AG04450 (cell line): ENCODE data around the gene TRPT1. TPM values are rescaled to one million over a fixed set of nuclear protein-coding genes. Genes with fewer than 3 reads are reported as not detected.

Source experiments
- CTCF ChIA-PET: fragments of 300-600, 350-600 bp; formaldehyde crosslinking; extraction: SDS; loops from one replicate; lab custom pipeline; 2022; ENCODE audit warnings: antibody characterized with exemption, inconsistent platforms; lab: Charles Lee
- POLR2A ChIA-PET: fragments of 350-600 bp; formaldehyde crosslinking; extraction: SDS; loops from one replicate; lab custom pipeline; 2021; ENCODE audit warnings: antibody characterized with exemption, inconsistent platforms; lab: Yijun Ruan, JAX
- DNase-seq: peaks from one replicate; pipeline ENCODE4 v3.0.0-alpha.2; 2011; ENCODE audit warnings: low read depth, low spot score
- H3K27ac ChIP-seq: one replicate; pipeline ENCODE4 v1.5.1; 2012; ENCODE audit warnings: low read depth, low read length, control low read depth
- H3K27me3 ChIP-seq: one replicate; pipeline ENCODE4 v1.6.0; 2012; ENCODE audit warnings: low read length; ENCODE audit not compliant: control insufficient read depth, insufficient read depth
- H3K4me3 ChIP-seq: 2 replicates; pipeline ENCODE4 v1.5.1; 2011; ENCODE audit warnings: mild to moderate bottlenecking, low read depth, low read length, control low read depth
- H3K9me3 ChIP-seq: 2 replicates; pipeline ENCODE4 v1.5.1; 2012; ENCODE audit warnings: low read length; ENCODE audit not compliant: control insufficient read depth, insufficient read depth
- polyA plus RNA-seq: library from polyadenylated mRNA; depleted of rRNA; stranded (reverse); fragments of >200 nt; gene quantifications from 2 replicates; pipeline ENCODE4 v1.2.3, GENCODE V29; 2011
- TF ChIP-seq, protein P1 (sequence below): IDR thresholded peaks from 2 replicates; pipeline ENCODE4 v1.5.1; 2011; ENCODE audit warnings: low read depth, low read length, control low read depth, inconsistent platforms

The TRPT1 gene
- polyA plus RNA-seq, 1 experiment = 21.6 TPM

DNA sequence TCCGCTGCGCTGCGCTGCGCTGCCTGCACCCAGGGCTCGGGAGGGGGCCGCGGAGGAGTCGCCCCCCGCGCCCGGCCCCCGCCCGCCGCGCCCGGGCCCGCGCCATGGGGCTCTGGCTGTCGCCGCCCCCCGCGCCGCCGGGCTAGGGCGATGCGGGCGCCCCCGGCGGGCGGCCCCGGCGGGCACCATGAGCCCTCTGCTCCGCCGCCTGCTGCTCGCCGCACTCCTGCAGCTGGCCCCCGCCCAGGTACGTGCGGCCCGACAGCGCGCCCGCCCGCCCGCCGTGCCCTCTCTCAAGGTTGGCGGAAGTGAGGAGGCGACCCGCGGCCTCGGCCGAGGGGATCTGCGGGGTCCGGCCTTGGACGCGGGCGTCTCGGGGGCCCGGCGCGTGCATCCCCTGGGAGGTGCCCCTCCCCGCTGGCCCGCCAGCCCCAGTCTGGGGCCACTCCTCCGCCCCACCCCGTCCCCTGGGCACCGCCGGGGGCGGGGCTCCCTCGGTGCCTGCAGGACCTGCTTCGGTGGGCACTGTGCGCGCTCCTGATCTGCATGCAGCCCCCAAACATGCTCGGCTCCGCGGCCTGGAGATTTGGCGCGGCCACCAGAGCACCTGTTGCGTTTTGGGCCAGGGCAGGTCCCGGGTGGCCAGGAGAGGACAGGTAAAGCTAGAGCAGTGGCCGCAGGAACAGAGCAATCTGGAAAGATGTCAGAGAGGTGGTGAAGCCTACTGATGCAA lies 8.8 kb upstream of the TRPT1 start:
- TF ChIP-seq, protein P1, sequence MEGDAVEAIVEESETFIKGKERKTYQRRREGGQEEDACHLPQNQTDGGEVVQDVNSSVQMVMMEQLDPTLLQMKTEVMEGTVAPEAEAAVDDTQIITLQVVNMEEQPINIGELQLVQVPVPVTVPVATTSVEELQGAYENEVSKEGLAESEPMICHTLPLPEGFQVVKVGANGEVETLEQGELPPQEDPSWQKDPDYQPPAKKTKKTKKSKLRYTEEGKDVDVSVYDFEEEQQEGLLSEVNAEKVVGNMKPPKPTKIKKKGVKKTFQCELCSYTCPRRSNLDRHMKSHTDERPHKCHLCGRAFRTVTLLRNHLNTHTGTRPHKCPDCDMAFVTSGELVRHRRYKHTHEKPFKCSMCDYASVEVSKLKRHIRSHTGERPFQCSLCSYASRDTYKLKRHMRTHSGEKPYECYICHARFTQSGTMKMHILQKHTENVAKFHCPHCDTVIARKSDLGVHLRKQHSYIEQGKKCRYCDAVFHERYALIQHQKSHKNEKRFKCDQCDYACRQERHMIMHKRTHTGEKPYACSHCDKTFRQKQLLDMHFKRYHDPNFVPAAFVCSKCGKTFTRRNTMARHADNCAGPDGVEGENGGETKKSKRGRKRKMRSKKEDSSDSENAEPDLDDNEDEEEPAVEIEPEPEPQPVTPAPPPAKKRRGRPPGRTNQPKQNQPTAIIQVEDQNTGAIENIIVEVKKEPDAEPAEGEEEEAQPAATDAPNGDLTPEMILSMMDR = no peak
- Histone ChIP-seq H3K9me3 (no peaks in the 10 kb centered on the region), H3K4me3 (peak overlapping the region; percentile 66), H3K27me3 (no peaks in the 10 kb centered on the region), H3K27ac (no peak overlapping the region)
- no peak for DNase-seq
- POLR2A ChIA-PET = no interaction called here
- CTCF ChIA-PET = no interaction called here

DNA sequence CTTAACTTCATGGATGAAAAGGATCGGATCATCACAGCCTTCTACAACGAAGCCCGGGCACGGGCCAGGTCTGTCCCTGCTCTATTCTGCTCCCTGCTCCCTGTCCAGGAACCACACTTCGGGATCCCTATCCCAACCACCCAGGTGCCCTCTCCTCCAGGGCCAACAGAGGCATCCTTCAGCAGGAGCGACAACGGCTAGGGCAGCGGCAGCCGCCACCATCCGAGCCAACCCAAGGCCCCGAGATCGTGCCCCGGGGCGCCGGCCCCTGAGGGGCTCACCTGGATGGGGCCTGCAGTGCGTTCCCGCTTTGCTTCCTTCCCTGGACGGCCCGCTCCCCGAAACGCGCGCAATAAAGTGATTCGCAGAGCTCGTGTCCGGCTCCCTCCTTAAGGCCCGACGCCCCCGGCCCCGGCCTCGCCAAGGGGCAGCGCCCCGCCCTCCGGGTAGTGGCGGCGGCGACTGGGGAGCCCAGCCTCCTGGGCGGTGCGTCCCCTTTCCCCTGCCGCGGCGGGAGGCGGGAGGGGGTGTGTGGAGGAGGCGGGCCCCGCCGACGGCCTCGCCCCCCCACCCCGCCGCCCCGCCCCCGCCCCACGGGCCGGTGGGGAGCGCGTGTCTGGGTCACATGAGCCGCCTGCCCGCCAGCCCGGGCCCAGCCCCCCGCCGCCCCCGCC lies 8.1 kb upstream of the TRPT1 start, which contains the start of gene VEGFB:
Gene VEGFB, plus strand, starts transcription at position 672 of the 674 bp plus-strand sequence. CDS start 250 bp downstream, outside the sequence.
- ChIA-PET CTCF (interaction anchor here (2.1 kb wide), 1 partner anchor 67 kb away, joined by 6 read pairs; no protein-coding TSS in a partner anchor), POLR2A (no interaction called here)
- Histone ChIP-seq H3K27me3 (no peaks in the 10 kb centered on the region), H3K27ac (no peak within 1 kb of the TSS), H3K4me3 (peak within 1 kb of the TSS; percentile 66), H3K9me3 (no peaks in the 10 kb centered on the region)
- TF ChIP-seq, protein P1 = no peak
- DNase-seq = no peak

DNA sequence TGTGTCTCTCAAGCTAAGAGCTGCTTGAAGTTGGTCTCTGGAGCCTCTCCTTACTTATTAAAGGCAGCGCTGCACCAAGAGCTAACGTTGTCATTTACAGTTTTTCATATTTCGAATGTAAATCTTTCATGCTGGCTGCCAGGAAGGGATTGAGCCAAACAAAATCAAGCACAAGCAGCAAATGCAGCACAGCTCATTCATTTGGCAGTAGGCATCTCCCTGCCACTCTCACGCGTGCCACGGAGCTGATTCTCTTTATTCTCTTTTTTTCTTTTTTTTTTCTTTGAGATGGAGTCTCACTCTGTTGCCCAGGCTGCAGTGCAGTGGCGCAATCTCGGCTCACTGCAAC lies 7.0 kb upstream of the TRPT1 start:
- no peak for DNase-seq
- ChIA-PET POLR2A (interaction anchor here (0.6 to 0.7 kb wide), 2 partner anchors 31 to 68 kb away, joined by 3 to 4 read pairs; no protein-coding TSS in a partner anchor), CTCF (interaction anchor here (2.1 kb wide), 1 partner anchor 68 kb away, joined by 6 read pairs; no protein-coding TSS in a partner anchor)
- TF ChIP-seq, protein P1 = no peak
- no peak overlapping the region for H3K27ac ChIP-seq
- no peaks in the 10 kb centered on the region for H3K27me3 ChIP-seq
- H3K9me3 ChIP-seq = no peaks in the 10 kb centered on the region
- no peak overlapping the region for H3K4me3 ChIP-seq

DNA sequence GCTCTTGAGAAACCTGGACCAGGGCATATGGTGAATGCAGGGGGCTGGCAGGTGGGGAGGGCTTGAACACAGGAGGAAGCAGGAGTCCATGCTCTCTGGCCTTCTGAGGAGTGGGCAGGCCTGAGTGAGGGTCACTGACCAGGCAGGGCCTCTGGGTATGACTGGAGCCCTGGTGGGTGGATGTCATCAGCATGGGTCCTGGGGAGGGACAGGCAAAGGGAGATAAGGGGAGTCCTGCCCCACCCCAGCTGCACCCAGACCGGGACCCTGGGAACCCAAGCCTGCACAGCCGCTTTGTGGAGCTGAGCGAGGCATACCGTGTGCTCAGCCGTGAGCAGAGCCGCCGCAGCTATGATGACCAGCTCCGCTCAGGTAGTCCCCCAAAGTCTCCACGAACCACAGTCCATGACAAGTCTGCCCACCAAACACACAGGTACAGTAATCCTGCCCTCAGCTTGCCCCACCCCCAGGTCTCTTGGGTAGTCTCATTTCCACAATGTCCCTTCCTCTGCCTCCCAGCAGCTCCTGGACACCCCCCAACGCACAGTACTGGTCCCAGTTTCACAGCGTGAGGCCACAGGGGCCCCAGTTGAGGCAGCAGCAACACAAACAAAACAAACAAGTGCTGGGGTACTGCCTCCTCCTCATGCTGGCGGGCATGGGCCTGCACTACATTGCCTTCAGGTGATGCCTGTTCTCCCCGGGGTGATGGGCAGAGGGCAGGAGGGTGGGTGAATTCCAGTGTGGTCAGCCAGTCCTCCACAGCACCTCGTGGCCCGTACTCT lies 6.4 kb upstream of the TRPT1 start:
- no peaks in the 10 kb centered on the region for H3K27me3 ChIP-seq
- no peak for DNase-seq
- ChIA-PET CTCF (interaction anchor here (2.1 kb wide), 1 partner anchor 69 kb away, joined by 6 read pairs; no protein-coding TSS in a partner anchor), POLR2A (interaction anchor here (0.5 to 1.4 kb wide), 2 partner anchors 9 to 14 kb away, joined by 3 to 4 read pairs; partner anchors contain the start of genes FKBP2 and PPP1R14B)
- H3K9me3 ChIP-seq = no peaks in the 10 kb centered on the region
- TF ChIP-seq, protein P1 = no peak
- no peak overlapping the region for H3K27ac ChIP-seq
- no peak overlapping the region for H3K4me3 ChIP-seq
